ENCODE results near the gene RAB3B.
A peak's percentile ranks its signal among the peaks of the same experiment; 100 is the strongest.

RAB3B gene

GRCh38 chr1:51956528-51957509, 33.7 kb downstream of the RAB3B start:
- no peak overlapping the region for H3K4me3 ChIP-seq
- no peaks in the 10 kb centered on the region for H3K9me3 ChIP-seq
- H3K27me3 ChIP-seq (ENCODE audit: low read depth) = no peaks in the 10 kb centered on the region
- no peaks in the 10 kb centered on the region for H3K4me1 ChIP-seq
- no peaks in the 10 kb centered on the region for H3K36me3 ChIP-seq (replicated peaks)
- in situ Hi-C loops (cut with MboI; ENCODE audit: low sequenced_read_pairs) = no loop called here
- DNase-seq (ENCODE audit: low spot score in 2 of 2) = peak in 1 of 2 experiments; percentile 4

GRCh38 chr1:51955797-51956527, 34.5 kb downstream of the RAB3B start:
- H3K27me3 ChIP-seq (ENCODE audit: low read depth) = no peaks in the 10 kb centered on the region
- no peak for DNase-seq (ENCODE audit: low spot score in 2 of 2)
- H3K9me3 ChIP-seq = no peaks in the 10 kb centered on the region
- H3K4me3 ChIP-seq = no peak overlapping the region
- no peaks in the 10 kb centered on the region for H3K36me3 ChIP-seq (replicated peaks)
- no peaks in the 10 kb centered on the region for H3K4me1 ChIP-seq
- in situ Hi-C loops (cut with MboI; ENCODE audit: low sequenced_read_pairs) = no loop called here

- Histone ChIP-seq H3K36me3 (replicated peaks) (no peaks in the 10 kb centered on the region), H3K9me3 (peaks cover 2% of the 10 kb centered on the region; the same call in 1 of the 2 replicates), H3K4me3 (no peak overlapping the region), H3K4me1 (no peaks in the 10 kb centered on the region), H3K27me3 (ENCODE audit: low read depth) (no peaks in the 10 kb centered on the region)
- no peak for DNase-seq (ENCODE audit: low spot score in 2 of 2)
- in situ Hi-C loops (cut with MboI; ENCODE audit: low sequenced_read_pairs) = no loop called here
Measured at GRCh38 chr1:51954783-51955182, 35.7 kb downstream of the RAB3B start.

DNA sequence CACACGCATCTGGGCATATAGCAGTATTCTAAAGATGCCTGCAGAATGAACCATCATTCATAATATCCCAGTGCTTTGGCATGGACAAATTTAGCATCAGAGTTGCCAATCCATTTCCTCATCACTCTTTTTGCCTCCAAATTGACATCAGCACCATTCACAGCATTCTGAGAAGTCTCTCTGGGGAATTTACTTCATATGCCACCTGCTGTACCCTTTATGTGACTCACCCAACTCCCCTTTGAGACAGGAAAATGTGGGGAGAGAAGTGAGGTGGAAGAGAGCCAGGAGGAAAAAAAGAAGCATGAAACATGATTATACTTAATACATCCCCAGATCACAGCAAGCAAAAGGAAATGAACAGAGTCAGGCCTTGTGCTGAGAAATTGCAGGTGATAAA, 37.4 kb downstream of the RAB3B start:
- H3K4me3 ChIP-seq = no peak overlapping the region
- in situ Hi-C loops (cut with MboI; ENCODE audit: low sequenced_read_pairs) = no loop called here
- H3K27me3 ChIP-seq (ENCODE audit: low read depth) = no peaks in the 10 kb centered on the region
- DNase-seq (ENCODE audit: low spot score in 2 of 2) = no peak
- no peaks in the 10 kb centered on the region for H3K36me3 ChIP-seq (replicated peaks)
- H3K9me3 ChIP-seq = peaks cover 2% of the 10 kb centered on the region; the same call in 1 of the 2 replicates
- H3K4me1 ChIP-seq = no peaks in the 10 kb centered on the region

DNA sequence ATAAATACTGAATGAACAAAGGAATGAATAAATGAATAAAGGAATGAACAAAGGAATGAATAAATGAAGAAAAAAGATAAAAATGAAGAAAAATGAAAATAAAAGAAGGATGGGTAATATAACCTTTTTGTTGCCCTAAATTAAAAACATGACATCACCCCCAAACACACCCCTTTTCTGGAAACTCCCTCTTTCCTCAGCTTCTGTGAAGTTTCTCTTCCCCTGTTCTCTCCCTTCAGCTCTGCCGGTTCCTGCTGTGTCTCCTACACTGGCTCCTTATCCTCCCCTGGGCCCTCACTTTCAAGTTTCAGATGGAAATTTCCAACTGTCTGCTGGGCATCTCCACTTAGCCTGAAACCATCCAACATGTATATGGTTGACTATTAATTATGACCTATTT, 37.9 kb downstream of the RAB3B start:
- Histone ChIP-seq H3K36me3 (replicated peaks) (no peaks in the 10 kb centered on the region), H3K27me3 (ENCODE audit: low read depth) (no peaks in the 10 kb centered on the region), H3K4me1 (no peaks in the 10 kb centered on the region), H3K9me3 (peaks cover 2% of the 10 kb centered on the region; the same call in 1 of the 2 replicates), H3K4me3 (no peak overlapping the region)
- DNase-seq (ENCODE audit: low spot score in 2 of 2) = no peak
- in situ Hi-C loops (cut with MboI; ENCODE audit: low sequenced_read_pairs) = no loop called here

DNA sequence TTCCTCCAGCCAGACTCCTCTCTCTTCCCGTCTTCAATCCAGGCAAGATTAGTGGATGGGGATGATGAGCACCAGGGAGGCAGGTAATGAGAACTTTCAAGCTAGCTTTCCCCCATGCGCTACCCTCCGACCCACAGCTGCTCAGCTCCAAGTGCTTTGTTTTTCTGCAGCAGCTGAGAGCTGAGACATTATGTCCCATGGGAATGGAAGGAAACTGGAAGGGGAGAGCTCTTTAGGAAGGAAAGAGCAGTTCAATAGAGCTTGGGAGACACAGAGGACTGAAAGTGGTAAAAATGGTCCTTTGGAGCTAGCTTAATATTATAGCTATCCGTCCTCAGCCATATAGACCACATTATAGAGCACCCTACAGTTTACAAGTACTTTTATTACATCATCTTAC, 39.8 kb downstream of the RAB3B start:
- Histone ChIP-seq H3K36me3 (replicated peaks) (no peaks in the 10 kb centered on the region), H3K4me1 (no peaks in the 10 kb centered on the region), H3K9me3 (peaks cover 2% of the 10 kb centered on the region; the same call in 1 of the 2 replicates), H3K27me3 (ENCODE audit: low read depth) (no peaks in the 10 kb centered on the region), H3K4me3 (no peak overlapping the region)
- in situ Hi-C loops (cut with MboI; ENCODE audit: low sequenced_read_pairs) = no loop called here
- DNase-seq (ENCODE audit: low spot score in 2 of 2) = no peak

DNA sequence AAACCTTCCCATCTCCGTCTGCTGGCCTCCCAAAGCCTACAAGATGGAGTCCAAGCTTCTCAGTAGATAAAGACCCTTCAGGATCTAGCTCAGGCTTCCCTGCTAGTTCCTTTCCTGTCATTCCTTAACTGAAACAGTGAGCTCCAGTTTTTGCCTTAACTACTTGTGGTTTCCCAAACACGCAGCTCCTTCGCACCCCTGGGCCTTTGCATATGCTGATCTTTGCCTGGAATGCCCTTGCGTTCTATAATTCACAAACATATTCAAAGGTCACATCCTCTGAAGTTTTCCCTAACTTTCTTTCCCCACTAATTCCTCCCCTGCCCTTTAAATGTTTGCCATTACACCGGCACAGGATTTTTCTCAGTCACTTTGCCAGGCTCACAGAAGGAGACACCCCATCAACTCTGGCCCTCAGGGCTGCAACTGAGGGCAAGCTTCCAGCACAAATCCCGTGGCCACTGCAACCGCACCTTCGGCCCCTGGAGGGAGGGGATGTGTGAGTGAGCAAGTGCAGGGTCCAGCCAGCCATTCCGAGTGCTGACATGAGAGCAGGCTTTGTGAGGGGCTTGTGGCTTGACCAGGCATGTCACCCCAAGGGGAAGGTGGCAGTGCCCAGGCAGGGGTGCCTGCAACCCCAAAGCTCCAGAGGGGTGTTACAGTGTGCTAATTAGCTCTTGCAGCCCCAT, 41.3 kb downstream of the RAB3B start:
- Histone ChIP-seq H3K4me1 (no peaks in the 10 kb centered on the region), H3K4me3 (no peak overlapping the region), H3K27me3 (ENCODE audit: low read depth) (no peaks in the 10 kb centered on the region), H3K9me3 (peaks cover 2% of the 10 kb centered on the region; the same call in 1 of the 2 replicates), H3K36me3 (replicated peaks) (no peaks in the 10 kb centered on the region)
- in situ Hi-C loops (cut with MboI; ENCODE audit: low sequenced_read_pairs) = no loop called here
- DNase-seq (ENCODE audit: low spot score in 2 of 2) = no peak

- Histone ChIP-seq H3K9me3 (peaks cover 2% of the 10 kb centered on the region; the same call in 1 of the 2 replicates), H3K27me3 (ENCODE audit: low read depth) (no peaks in the 10 kb centered on the region), H3K36me3 (replicated peaks) (no peaks in the 10 kb centered on the region), H3K4me1 (no peaks in the 10 kb centered on the region), H3K4me3 (no peak overlapping the region)
- in situ Hi-C loops (cut with MboI; ENCODE audit: low sequenced_read_pairs) = no loop called here
- no peak for DNase-seq (ENCODE audit: low spot score in 2 of 2)
Measured at GRCh38 chr1:51948491-51948915, 42.0 kb downstream of the RAB3B start.

- H3K9me3 ChIP-seq = peaks cover 2% of the 10 kb centered on the region; the same call in 1 of the 2 replicates
Measured at GRCh38 chr1:51946300-51946699, 44.2 kb downstream of the RAB3B start.

GRCh38 chr1:51945591-51945990, 44.9 kb downstream of the RAB3B start:
- no peaks in the 10 kb centered on the region for H3K27me3 ChIP-seq (ENCODE audit: low read depth)
- no peak for DNase-seq (ENCODE audit: low spot score in 2 of 2)
- peaks cover 2% of the 10 kb centered on the region; the same call in 1 of the 2 replicates for H3K9me3 ChIP-seq
- H3K4me3 ChIP-seq = no peak overlapping the region
- no peaks in the 10 kb centered on the region for H3K36me3 ChIP-seq (replicated peaks)
- H3K4me1 ChIP-seq = no peaks in the 10 kb centered on the region
- in situ Hi-C loops (cut with MboI; ENCODE audit: low sequenced_read_pairs) = no loop called here

More at GRCh38 chr1:51946300-51946699, 44.2 kb downstream of the RAB3B start:
- H3K36me3 ChIP-seq (replicated peaks) = no peaks in the 10 kb centered on the region
- H3K4me1 ChIP-seq = no peaks in the 10 kb centered on the region
- in situ Hi-C loops (cut with MboI; ENCODE audit: low sequenced_read_pairs) = no loop called here
- no peak for DNase-seq (ENCODE audit: low spot score in 2 of 2)
- H3K27me3 ChIP-seq (ENCODE audit: low read depth) = no peaks in the 10 kb centered on the region
- H3K4me3 ChIP-seq = no peak overlapping the region

GRCh38 chr1:51942281-51942680, 48.2 kb downstream of the RAB3B start:
- H3K4me3 ChIP-seq = no peak overlapping the region
- no peaks in the 10 kb centered on the region for H3K36me3 ChIP-seq (replicated peaks)
- no peaks in the 10 kb centered on the region for H3K9me3 ChIP-seq
- in situ Hi-C loops (cut with MboI; ENCODE audit: low sequenced_read_pairs) = no loop called here
- H3K4me1 ChIP-seq = no peaks in the 10 kb centered on the region
- H3K27me3 ChIP-seq (ENCODE audit: low read depth) = no peaks in the 10 kb centered on the region
- DNase-seq (ENCODE audit: low spot score in 2 of 2) = no peak

GRCh38 chr1:51941528-51941927, 49.0 kb downstream of the RAB3B start:
- H3K4me3 ChIP-seq = no peak overlapping the region
- no peaks in the 10 kb centered on the region for H3K9me3 ChIP-seq
- H3K27me3 ChIP-seq (ENCODE audit: low read depth) = no peaks in the 10 kb centered on the region
- no peaks in the 10 kb centered on the region for H3K4me1 ChIP-seq
- in situ Hi-C loops (cut with MboI; ENCODE audit: low sequenced_read_pairs) = no loop called here
- DNase-seq (ENCODE audit: low spot score in 2 of 2) = no peak
- H3K36me3 ChIP-seq (replicated peaks) = no peaks in the 10 kb centered on the region; the same call in 1 of the 2 replicates

DNA sequence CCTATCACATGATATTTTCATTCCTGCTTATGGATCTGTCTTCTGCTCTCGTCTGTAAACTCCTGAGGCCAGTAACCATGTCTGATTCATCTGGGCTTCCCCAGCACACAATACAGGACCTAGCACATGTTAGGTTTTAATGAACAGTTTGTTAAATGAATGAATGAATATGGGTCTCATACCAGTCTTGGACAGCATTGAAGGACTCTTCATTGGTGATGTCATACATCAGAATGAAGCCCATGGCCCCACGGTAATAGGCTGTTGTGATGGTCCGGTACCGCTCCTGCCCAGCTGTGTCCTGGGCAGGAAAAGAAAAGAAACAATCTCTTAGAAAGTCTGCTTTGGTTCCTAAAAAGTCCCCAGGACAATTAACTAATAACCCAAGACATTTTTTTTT, 53.4 kb downstream of the RAB3B start:
- Histone ChIP-seq H3K36me3 (replicated peaks) (peaks cover 12% of the 10 kb centered on the region), H3K27me3 (ENCODE audit: low read depth) (no peaks in the 10 kb centered on the region), H3K4me3 (no peak overlapping the region), H3K4me1 (no peaks in the 10 kb centered on the region), H3K9me3 (no peaks in the 10 kb centered on the region)
- in situ Hi-C loops (cut with MboI; ENCODE audit: low sequenced_read_pairs) = no loop called here
- DNase-seq (ENCODE audit: low spot score in 2 of 2) = no peak
